Astrocyte (in vitro differentiated cells and primary cell): ENCODE measurements around the gene PDZD2.

Experiments
- EZH2 ChIP-seq: IDR thresholded peaks from 2 replicates; pipeline ENCODE4 v1.6.1; 2012; ENCODE audit warnings: mild to moderate bottlenecking, low read length, inconsistent platforms; ENCODE audit not compliant: insufficient read depth
- TF ChIP-seq, protein P1 (sequence below): IDR thresholded peaks from 2 replicates; pipeline ENCODE4 v1.5.1; 2011; ENCODE audit warnings: low read depth, mild to moderate bottlenecking, inconsistent platforms, low read length, moderate library complexity; ENCODE audit not compliant: insufficient read depth

DNA sequence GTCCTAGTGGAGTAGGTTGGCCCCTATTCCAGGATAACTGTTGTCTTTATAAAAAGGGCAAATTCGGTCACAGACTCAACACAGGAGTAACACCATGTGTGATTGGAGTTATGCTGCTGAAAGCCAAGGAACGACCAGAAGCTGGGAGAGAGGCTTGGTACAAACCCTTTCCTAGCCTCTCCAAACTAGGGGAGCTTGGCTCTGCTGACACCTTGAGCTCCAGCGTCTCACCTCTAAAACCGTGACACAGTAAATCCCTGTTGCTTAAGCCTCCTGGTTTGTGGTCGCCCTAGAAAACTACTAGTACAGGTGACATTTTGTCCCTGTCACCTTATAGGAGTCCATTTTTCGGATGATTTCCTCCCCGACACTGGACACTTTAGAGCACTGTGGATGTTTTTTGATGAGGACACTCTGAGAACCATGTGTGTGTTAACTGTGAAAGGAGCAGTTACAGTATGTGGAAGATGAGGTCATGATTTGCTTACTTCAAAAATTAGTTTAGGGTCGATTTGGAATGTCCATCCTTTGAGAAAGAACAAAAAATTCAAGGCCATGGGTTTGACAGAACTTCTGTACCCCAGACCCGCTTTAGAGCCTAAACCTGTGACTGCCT, 167.0 kb downstream of the PDZD2 start:
- no peak for TF ChIP-seq EZH2
- TF ChIP-seq, protein P1, sequence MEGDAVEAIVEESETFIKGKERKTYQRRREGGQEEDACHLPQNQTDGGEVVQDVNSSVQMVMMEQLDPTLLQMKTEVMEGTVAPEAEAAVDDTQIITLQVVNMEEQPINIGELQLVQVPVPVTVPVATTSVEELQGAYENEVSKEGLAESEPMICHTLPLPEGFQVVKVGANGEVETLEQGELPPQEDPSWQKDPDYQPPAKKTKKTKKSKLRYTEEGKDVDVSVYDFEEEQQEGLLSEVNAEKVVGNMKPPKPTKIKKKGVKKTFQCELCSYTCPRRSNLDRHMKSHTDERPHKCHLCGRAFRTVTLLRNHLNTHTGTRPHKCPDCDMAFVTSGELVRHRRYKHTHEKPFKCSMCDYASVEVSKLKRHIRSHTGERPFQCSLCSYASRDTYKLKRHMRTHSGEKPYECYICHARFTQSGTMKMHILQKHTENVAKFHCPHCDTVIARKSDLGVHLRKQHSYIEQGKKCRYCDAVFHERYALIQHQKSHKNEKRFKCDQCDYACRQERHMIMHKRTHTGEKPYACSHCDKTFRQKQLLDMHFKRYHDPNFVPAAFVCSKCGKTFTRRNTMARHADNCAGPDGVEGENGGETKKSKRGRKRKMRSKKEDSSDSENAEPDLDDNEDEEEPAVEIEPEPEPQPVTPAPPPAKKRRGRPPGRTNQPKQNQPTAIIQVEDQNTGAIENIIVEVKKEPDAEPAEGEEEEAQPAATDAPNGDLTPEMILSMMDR, result no peak
